HEK293T (cell line): ENCODE results near the gene MAGI3.

Experiments used
- CTCF ChIA-PET: fragments of 350-600 bp; formaldehyde crosslinking; extraction: SDS; loops from one replicate; lab custom pipeline; 2021; ENCODE audit warnings: antibody characterized with exemption, inconsistent platforms; lab: Yijun Ruan, JAX
- POLR2A ChIA-PET: fragments of 350-600 bp; formaldehyde crosslinking; extraction: SDS; loops from one replicate; lab custom pipeline; 2020; ENCODE audit warnings: antibody characterized with exemption, inconsistent platforms; lab: Yijun Ruan, JAX
- DNase-seq: peaks from one replicate; pipeline ENCODE4 v3.0.0; 2012; ENCODE audit warnings: mixed read lengths; ENCODE audit errors: extremely low spot score
- ARNT ChIP-seq: fragments of 450-650 bp; IDR thresholded peaks from 2 replicates; pipeline ENCODE4 v1.6.1; 2017; ENCODE audit warnings: mild to moderate bottlenecking
- BHLHE40 ChIP-seq: fragments of 450-650 bp; IDR thresholded peaks from 2 replicates; pipeline ENCODE4 v1.6.1; 2016; ENCODE audit warnings: mild to moderate bottlenecking, moderate library complexity, borderline replicate concordance
- CTBP1 ChIP-seq: fragments of 450-650 bp; IDR thresholded peaks from 2 replicates; pipeline ENCODE4 v1.6.1; 2016; ENCODE audit warnings: borderline replicate concordance
- ELF4 ChIP-seq: fragments of 450-650 bp; IDR thresholded peaks from 2 replicates; pipeline ENCODE4 v1.6.1; 2017; ENCODE audit warnings: antibody characterized with exemption
- FOXA1 ChIP-seq: fragments of 450-650 bp; IDR thresholded peaks from 2 replicates; pipeline ENCODE4 v1.6.1; 2016; ENCODE audit warnings: mild to moderate bottlenecking
- FOXK2 ChIP-seq: fragments of 450-650 bp; IDR thresholded peaks from 2 replicates; pipeline ENCODE4 v1.6.1; 2016; ENCODE audit warnings: mild to moderate bottlenecking
- FOXM1 ChIP-seq: fragments of 450-650 bp; IDR thresholded peaks from 2 replicates; pipeline ENCODE4 v1.6.1; 2017; ENCODE audit warnings: mild to moderate bottlenecking, borderline replicate concordance
- HDGF ChIP-seq: fragments of 450-650 bp; IDR thresholded peaks from 2 replicates; pipeline ENCODE4 v1.6.1; 2017; ENCODE audit warnings: antibody characterized with exemption, borderline replicate concordance
- L3MBTL2 ChIP-seq: fragments of 450-650 bp; conservative IDR thresholded peaks from 2 replicates; pipeline ENCODE4 v1.6.1; 2016; ENCODE audit warnings: mild to moderate bottlenecking
- LEF1 ChIP-seq: fragments of 450-650 bp; IDR thresholded peaks from 2 replicates; pipeline ENCODE4 v1.6.1; 2017; ENCODE audit warnings: mild to moderate bottlenecking, borderline replicate concordance
- NFRKB ChIP-seq: fragments of 450-650 bp; IDR thresholded peaks from 2 replicates; pipeline ENCODE4 v1.6.1; 2016; ENCODE audit warnings: mild to moderate bottlenecking, moderate library complexity
- PKNOX1 ChIP-seq: fragments of 450-650 bp; IDR thresholded peaks from 2 replicates; pipeline ENCODE4 v1.6.1; 2016
- SP1 ChIP-seq: fragments of 450-650 bp; IDR thresholded peaks from 2 replicates; pipeline ENCODE4 v1.6.1; 2017
- SUZ12 ChIP-seq: fragments of 450-650 bp; IDR thresholded peaks from 2 replicates; pipeline ENCODE4 v1.6.1; 2016; ENCODE audit warnings: mild to moderate bottlenecking
- TARDBP ChIP-seq: fragments of 450-650 bp; IDR thresholded peaks from 2 replicates; pipeline ENCODE4 v1.6.1; 2016
- ZNF384 ChIP-seq: fragments of 450-650 bp; IDR thresholded peaks from 2 replicates; pipeline ENCODE4 v1.6.1; 2016

The MAGI3 gene

GRCh38 chr1:113452921-113453770 lies 62.8 kb downstream of the MAGI3 start:
- POLR2A ChIA-PET: interaction anchor here (1.0 kb wide), 1 partner anchor 313 kb away, joined by 3 read pairs; no protein-coding TSS in a partner anchor
- DNase-seq: peak; percentile 31
- CTCF ChIA-PET: interaction anchor here (0.6 to 1.0 kb wide), 4 partner anchors 10 to 685 kb away, joined by 3 to 4 read pairs (median 4); no protein-coding TSS in a partner anchor
- TF ChIP-seq TARDBP (no peak), L3MBTL2 (no peak), FOXA1 (no peak), NFRKB (no peak), ELF4 (no peak), FOXM1 (no peak), CTBP1 (no peak)

GRCh38 chr1:113453771-113454083 lies 63.4 kb downstream of the MAGI3 start:
- ChIA-PET POLR2A (interaction anchor here (1.0 kb wide), 1 partner anchor 314 kb away, joined by 3 read pairs; no protein-coding TSS in a partner anchor), CTCF (interaction anchor here (0.6 to 0.7 kb wide), 3 partner anchors 15 to 685 kb away, joined by 3 to 4 read pairs (median 4); no protein-coding TSS in a partner anchor)
- no peak for TF ChIP-seq SUZ12
- TF ChIP-seq PKNOX1: no peak
- TF ChIP-seq FOXK2: no peak
- no peak for TF ChIP-seq ARNT
- no peak for TF ChIP-seq FOXM1
- no peak for TF ChIP-seq SP1
- no peak for TF ChIP-seq L3MBTL2
- no peak for TF ChIP-seq NFRKB
- TF ChIP-seq ELF4: no peak
- no peak for TF ChIP-seq LEF1
- DNase-seq: no peak

- CTCF ChIA-PET: no interaction called here
- POLR2A ChIA-PET: no interaction called here
- TF ChIP-seq ELF4 (no peak), FOXK2 (no peak), NFRKB (no peak), ZNF384 (no peak), FOXA1 (no peak), ARNT (no peak), HDGF (no peak), BHLHE40 (no peak), LEF1 (no peak), TARDBP (no peak), PKNOX1 (no peak), SUZ12 (no peak), CTBP1 (no peak), SP1 (no peak), L3MBTL2 (no peak)
- no peak for DNase-seq
These were observed 65.1 kb downstream of the MAGI3 start for GRCh38 chr1:113455374-113455773.

- POLR2A ChIA-PET: no interaction called here
- TF ChIP-seq SUZ12 (no peak), CTBP1 (no peak), L3MBTL2 (no peak), TARDBP (no peak), BHLHE40 (no peak), NFRKB (no peak), PKNOX1 (no peak), SP1 (no peak), FOXM1 (no peak), ELF4 (no peak), FOXA1 (no peak), FOXK2 (no peak), LEF1 (no peak), ZNF384 (no peak), ARNT (no peak), HDGF (no peak)
- CTCF ChIA-PET: no interaction called here
- DNase-seq: no peak
These were observed 66.7 kb downstream of the MAGI3 start for GRCh38 chr1:113456967-113457366.

- ChIA-PET POLR2A (no interaction called here), CTCF (no interaction called here)
- no peak for DNase-seq
- TF ChIP-seq ZNF384 (no peak), BHLHE40 (no peak), SP1 (no peak), ARNT (no peak), NFRKB (no peak), FOXK2 (no peak), L3MBTL2 (no peak), TARDBP (no peak), LEF1 (no peak), HDGF (no peak), CTBP1 (no peak), SUZ12 (no peak), ELF4 (no peak), FOXA1 (no peak), PKNOX1 (no peak), FOXM1 (no peak)
These were observed 69.0 kb downstream of the MAGI3 start for GRCh38 chr1:113459279-113459678.
